GM23338 (cell line): ENCODE data around the gene ELMO2. TPM values are rescaled to one million over a fixed set of nuclear protein-coding genes. Genes with fewer than 3 reads are reported as not detected.

Experiments
- CREB1 ChIP-seq: fragments of 250-450 bp; sonication (Bioruptor Pico); IDR thresholded peaks from 2 replicates; pipeline ENCODE4 v1.5.0; 2020; ENCODE audit warnings: low read depth, mild to moderate bottlenecking, moderate library complexity
- CTCF ChIP-seq, 2 experiments: fragments of 200-600 bp in 1 of 2; sonication (generic) in 1 of 2; conservative IDR thresholded peaks; 2 replicates each; pipeline versions ENCODE4 v1.5.1 to v1.6.1; 2016 to 2017; ENCODE audit warnings: antibody characterized with exemption in 2 of 2, low read depth in 2 of 2, mild to moderate bottlenecking in 2 of 2, moderate library complexity in 1 of 2
- POLR2AphosphoS5 ChIP-seq: IDR thresholded peaks from 2 replicates; pipeline ENCODE4 v1.6.1; 2016; ENCODE audit warnings: antibody characterized with exemption, low read depth
- REST ChIP-seq: IDR thresholded peaks from one replicate; pipeline ENCODE4 v1.6.1; 2018; ENCODE audit warnings: antibody characterized with exemption; ENCODE audit not compliant: unreplicated experiment
- polyA plus RNA-seq: library from polyadenylated mRNA; unstranded; fragments of >200 nt; fragmentation: Nextera tagmentation; extraction: Ambion mirVana; gene quantifications from 2 replicates; pipeline ENCODE4 v1.2.1, GENCODE V29; 2016
- total RNA-seq: library from RNA; depleted of rRNA; stranded (reverse); fragments of >200 nt; shearing (Covaris generic); gene quantifications from 2 replicates; pipeline ENCODE4 v1.2.3, GENCODE V29; 2014; rRNA removed

The ELMO2 gene
- total and polyA plus RNA-seq, 2 experiments from 2014 or later: 15.1 to 44.1 TPM

- TF ChIP-seq CTCF (conservative IDR thresholded peaks at IDR 0.05; ENCODE audit: low read depth in 2 of 2) (no peak), POLR2AphosphoS5 (no peak), REST (no peak), CREB1 (CRISPR knock-in tag) (no peak)
Measured at GRCh38 chr20:46316984-46317684, 89.3 kb downstream of the ELMO2 start (continued).

Other genes with a start within 250 kb of the ELMO2 start
- gene CDH22, start 98.1 kb downstream of the ELMO2 start, total RNA-seq: 0.10 and 0.31 TPM in 2 replicates
- 0.08 and 0.16 TPM in 2 replicates for gene CDH22, start 98.1 kb downstream of the ELMO2 start, polyA plus RNA-seq
- gene ZNF334, start 106.9 kb upstream of the ELMO2 start, total RNA-seq: 15.2 and 19.1 TPM in 2 replicates
- gene ZNF334, start 106.9 kb upstream of the ELMO2 start, polyA plus RNA-seq: 7.9 and 12.4 TPM in 2 replicates
- 0.45 TPM in 1 of 2 replicates, not detected in the other for gene OCSTAMP, start 144.0 kb upstream of the ELMO2 start, total RNA-seq
- gene OCSTAMP, start 144.0 kb upstream of the ELMO2 start, polyA plus RNA-seq: 0.32 TPM in 1 of 2 replicates, not detected in the other
- 8.6 and 9.3 TPM in 2 replicates for gene SLC13A3, start 244.8 kb upstream of the ELMO2 start, total RNA-seq
- gene SLC13A3, start 244.8 kb upstream of the ELMO2 start, polyA plus RNA-seq: 7.2 and 9.1 TPM in 2 replicates